ENCODE results near the gene PIK3R6. TPM values are rescaled to one million over a fixed set of nuclear protein-coding genes. Genes with fewer than 3 reads are reported as not detected.

The PIK3R6 gene
- total and polyA plus RNA-seq, 2 of the 4 experiments (the other 2 are of a cell fraction): not detected

DNA sequence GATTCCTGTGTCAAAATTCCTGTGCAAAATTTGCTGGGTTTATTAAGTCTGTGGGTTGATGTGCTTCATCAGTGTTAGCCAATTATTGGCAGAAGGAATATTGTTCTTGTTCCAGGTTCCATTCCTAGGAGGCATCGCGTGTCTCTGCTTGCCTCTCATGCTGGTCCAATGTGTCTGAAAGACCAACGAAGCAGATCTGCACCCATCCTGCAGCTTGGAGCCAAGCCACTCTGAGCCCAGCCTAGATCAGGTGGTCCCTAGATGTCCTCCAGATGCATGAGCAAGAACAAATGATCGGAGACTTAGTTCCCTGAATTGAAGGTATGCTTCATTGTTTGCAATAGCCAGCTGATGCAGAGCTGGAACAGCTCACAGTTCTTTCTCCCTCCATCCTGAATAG is 10.5 kb upstream of the PIK3R6 start:
- Histone ChIP-seq H3K9me3 (ENCODE audit: control insufficient read depth, insufficient read depth, low read length) (no peaks in the 10 kb centered on the region), H3K27me3 (ENCODE audit: control insufficient read depth, insufficient read depth, low read length) (no peaks in the 10 kb centered on the region; the same call in 1 of the 2 replicates), H3K4me2 (ENCODE audit: low read depth, low read length) (no peak overlapping the region), H2BK20ac (ENCODE audit: low read depth, low read length) (no peak overlapping the region), H3K27ac (ENCODE audit: insufficient read depth, low read length) (no peak overlapping the region), H2BK5ac (ENCODE audit: low read depth, low read length, poor library complexity, severe bottlenecking) (no peak overlapping the region), H3K4me1 (ENCODE audit: control insufficient read depth, insufficient read depth, low read length) (no peaks in the 10 kb centered on the region), H3K4ac (ENCODE audit: low read depth, low read length) (no peak overlapping the region), H2BK15ac (ENCODE audit: low read depth, low read length) (no peak overlapping the region), H3K18ac (ENCODE audit: low read depth, low read length) (no peak overlapping the region), H3K36me3 (ENCODE audit: control insufficient read depth, insufficient read depth, low read length) (no peaks in the 10 kb centered on the region), H2AK5ac (ENCODE audit: low read depth, low read length) (no peak overlapping the region), H3K4me3 (ENCODE audit: insufficient read depth, low read depth, low read length) (no peak overlapping the region), H4K91ac (ENCODE audit: insufficient read depth, low read depth, low read length) (no peak overlapping the region), H3K56ac (ENCODE audit: extremely low read depth, insufficient read depth, low read length) (no peak overlapping the region), H3K23ac (ENCODE audit: low read depth, low read length) (no peak overlapping the region), H4K5ac (ENCODE audit: low read depth, low read length) (no peak overlapping the region), H4K8ac (ENCODE audit: low read depth in 2 of 2, low read length in 2 of 2) (no peak overlapping the region), H4K20me1 (ENCODE audit: insufficient read depth, low read length) (no peaks in the 10 kb centered on the region), H2AFZ (replicated peaks; ENCODE audit: low read length, poor library complexity) (no peak overlapping the region), H3K9ac (ENCODE audit: low read depth, low read length) (no peak overlapping the region), H2AK9ac (replicated peaks; ENCODE audit: low read depth, low read length, poor library complexity) (no peak overlapping the region), H3K9me1 (ENCODE audit: insufficient read depth, low read length) (no peaks in the 10 kb centered on the region), H3K79me1 (ENCODE audit: low read depth in 1 of 2, low read length in 2 of 2) (no peaks in the 10 kb centered on the region), H2BK120ac (ENCODE audit: low read depth, low read length) (no peak overlapping the region), H3K14ac (replicated peaks; ENCODE audit: low read depth, low read length) (no peak overlapping the region)
- no TSS peak for BruUV-seq (replicated peaks)
- DNase-seq: no peak
- dilution Hi-C loops (cut with HindIII; ENCODE audit: low sequenced_read_pairs, unreplicated experiment) (no loop called here), intact Hi-C loops (cut with micrococcal nuclease) (no loop called here), in situ Hi-C loops (cut with MboI; ENCODE audit: low sequenced_read_pairs) (no loop called here)
- POLR2A ChIA-PET (ENCODE audit: unreplicated experiment): no interaction called here
- CTCF ChIA-PET: interaction anchor here (1.5 kb wide), 1 partner anchor 13 kb away, joined by 3 read pairs; no protein-coding TSS in a partner anchor
- no peak for ATAC-seq (ENCODE audit: low read depth)
- TF ChIP-seq MAZ (IDR thresholded peaks at IDR 0.05; ENCODE audit: borderline replicate concordance, low read depth, low read length): no peak
- no peak for TF ChIP-seq RAD21 (IDR thresholded peaks at IDR 0.05; ENCODE audit: low read length)
- no peak for TF ChIP-seq CHD1 (IDR thresholded peaks at IDR 0.05; ENCODE audit: low read depth, low read length)
- no peak for TF ChIP-seq SMC3 (IDR thresholded peaks at IDR 0.05; ENCODE audit: low read depth, low read length)
- no peak for TF ChIP-seq CEBPB (IDR thresholded peaks at IDR 0.05; ENCODE audit: low read depth, low read length)
- TF ChIP-seq, protein P1, sequence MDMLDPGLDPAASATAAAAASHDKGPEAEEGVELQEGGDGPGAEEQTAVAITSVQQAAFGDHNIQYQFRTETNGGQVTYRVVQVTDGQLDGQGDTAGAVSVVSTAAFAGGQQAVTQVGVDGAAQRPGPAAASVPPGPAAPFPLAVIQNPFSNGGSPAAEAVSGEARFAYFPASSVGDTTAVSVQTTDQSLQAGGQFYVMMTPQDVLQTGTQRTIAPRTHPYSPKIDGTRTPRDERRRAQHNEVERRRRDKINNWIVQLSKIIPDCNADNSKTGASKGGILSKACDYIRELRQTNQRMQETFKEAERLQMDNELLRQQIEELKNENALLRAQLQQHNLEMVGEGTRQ (IDR thresholded peaks at IDR 0.05; ENCODE audit: low read depth, low read length): no peak
- TF ChIP-seq NFE2L2 (IDR thresholded peaks at IDR 0.05; ENCODE audit: low read depth, low read length): no peak
- no peak for TF ChIP-seq RFX5 (IDR thresholded peaks at IDR 0.05; ENCODE audit: low read depth, low read length)
- no peak for TF ChIP-seq FOS (IDR thresholded peaks at IDR 0.05; ENCODE audit: low read depth, low read length)
- TF ChIP-seq, protein P2, sequence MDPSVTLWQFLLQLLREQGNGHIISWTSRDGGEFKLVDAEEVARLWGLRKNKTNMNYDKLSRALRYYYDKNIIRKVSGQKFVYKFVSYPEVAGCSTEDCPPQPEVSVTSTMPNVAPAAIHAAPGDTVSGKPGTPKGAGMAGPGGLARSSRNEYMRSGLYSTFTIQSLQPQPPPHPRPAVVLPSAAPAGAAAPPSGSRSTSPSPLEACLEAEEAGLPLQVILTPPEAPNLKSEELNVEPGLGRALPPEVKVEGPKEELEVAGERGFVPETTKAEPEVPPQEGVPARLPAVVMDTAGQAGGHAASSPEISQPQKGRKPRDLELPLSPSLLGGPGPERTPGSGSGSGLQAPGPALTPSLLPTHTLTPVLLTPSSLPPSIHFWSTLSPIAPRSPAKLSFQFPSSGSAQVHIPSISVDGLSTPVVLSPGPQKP (IDR thresholded peaks at IDR 0.05; ENCODE audit: borderline replicate concordance, low read depth, low read length): no peak
- no peak for TF ChIP-seq POLR2A (IDR thresholded peaks at IDR 0.05; ENCODE audit: low read depth, low read length)
- no peak for TF ChIP-seq RCOR1 (IDR thresholded peaks at IDR 0.05; ENCODE audit: insufficient replicate concordance, low read length)
- TF ChIP-seq, protein P3, sequence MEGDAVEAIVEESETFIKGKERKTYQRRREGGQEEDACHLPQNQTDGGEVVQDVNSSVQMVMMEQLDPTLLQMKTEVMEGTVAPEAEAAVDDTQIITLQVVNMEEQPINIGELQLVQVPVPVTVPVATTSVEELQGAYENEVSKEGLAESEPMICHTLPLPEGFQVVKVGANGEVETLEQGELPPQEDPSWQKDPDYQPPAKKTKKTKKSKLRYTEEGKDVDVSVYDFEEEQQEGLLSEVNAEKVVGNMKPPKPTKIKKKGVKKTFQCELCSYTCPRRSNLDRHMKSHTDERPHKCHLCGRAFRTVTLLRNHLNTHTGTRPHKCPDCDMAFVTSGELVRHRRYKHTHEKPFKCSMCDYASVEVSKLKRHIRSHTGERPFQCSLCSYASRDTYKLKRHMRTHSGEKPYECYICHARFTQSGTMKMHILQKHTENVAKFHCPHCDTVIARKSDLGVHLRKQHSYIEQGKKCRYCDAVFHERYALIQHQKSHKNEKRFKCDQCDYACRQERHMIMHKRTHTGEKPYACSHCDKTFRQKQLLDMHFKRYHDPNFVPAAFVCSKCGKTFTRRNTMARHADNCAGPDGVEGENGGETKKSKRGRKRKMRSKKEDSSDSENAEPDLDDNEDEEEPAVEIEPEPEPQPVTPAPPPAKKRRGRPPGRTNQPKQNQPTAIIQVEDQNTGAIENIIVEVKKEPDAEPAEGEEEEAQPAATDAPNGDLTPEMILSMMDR (conservative IDR thresholded peaks at IDR 0.05; ENCODE audit: low read depth, low read length): no peak
- TF ChIP-seq MAFK (IDR thresholded peaks at IDR 0.05; ENCODE audit: low read depth, low read length): no peak
- TF ChIP-seq MXI1 (IDR thresholded peaks at IDR 0.05; ENCODE audit: borderline replicate concordance, low read depth, low read length): no peak
- no peak for TF ChIP-seq BHLHE40 (IDR thresholded peaks at IDR 0.05; ENCODE audit: low read depth, low read length)
- WGBS, 2 experiments (ENCODE audit: extremely low coverage in 2 of 2, insufficient read length in 1 of 2): 63% methylated on average over 3 of the region's 4 CpGs; no CpG with 5 or more reads in 1 of the 2 experiments
